ENCODE results near the gene VIPR2. TPM values are rescaled to one million over a fixed set of nuclear protein-coding genes. Genes with fewer than 3 reads are reported as not detected.

The VIPR2 gene
- total RNA-seq, 1 experiment from 2014 or later, result not detected

DNA sequence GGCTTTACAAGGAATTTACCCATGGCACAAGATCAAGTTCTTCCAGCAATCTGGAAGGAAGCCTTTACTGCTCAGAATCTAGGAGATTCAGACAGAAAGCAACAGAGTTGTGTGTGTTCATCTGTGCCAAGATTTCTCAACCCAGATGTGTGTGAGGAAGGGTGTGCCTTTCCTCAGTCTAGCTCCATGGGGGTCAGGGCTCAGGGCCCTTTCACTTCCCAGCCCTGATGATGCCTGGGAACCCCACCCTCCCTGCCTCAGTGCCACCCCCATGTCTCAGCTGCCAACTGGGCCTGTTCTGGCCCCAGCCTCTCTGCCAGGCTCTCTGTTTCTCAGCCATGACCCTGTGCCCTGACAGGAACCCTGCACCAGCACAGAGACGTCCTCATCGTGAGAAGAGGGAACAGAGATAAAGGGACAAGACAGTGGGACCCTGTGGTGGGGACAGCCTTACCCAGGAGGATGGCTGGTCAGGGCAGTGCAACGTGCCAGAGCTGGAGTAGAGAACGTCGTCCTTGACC is 102.0 kb downstream of the VIPR2 start:
- DNase-seq, result no peak
- H3K27ac ChIP-seq (ENCODE audit: low read length), result no peak overlapping the region
- no peak overlapping the region for H3K4me3 ChIP-seq (ENCODE audit: low read length)
- no peaks in the 10 kb centered on the region for H3K36me3 ChIP-seq (ENCODE audit: insufficient read depth, low read length)
- no peaks in the 10 kb centered on the region for H3K9me2 ChIP-seq (replicated peaks; ENCODE audit: insufficient read depth, low read length)
- no peaks in the 10 kb centered on the region for H3K79me2 ChIP-seq (ENCODE audit: low read length)
- no peak overlapping the region for H2AFZ ChIP-seq (ENCODE audit: low read length)
- H3K9me3 ChIP-seq (ENCODE audit: low read length), result no peaks in the 10 kb centered on the region
- no peaks in the 10 kb centered on the region for H4K20me1 ChIP-seq (ENCODE audit: insufficient read depth, low read depth, low read length)
- no peaks in the 10 kb centered on the region for H3K27me3 ChIP-seq (ENCODE audit: low read length)
- no peak overlapping the region for H3K4me2 ChIP-seq (ENCODE audit: low read depth, low read length, poor library complexity, severe bottlenecking)
- H3K9ac ChIP-seq (ENCODE audit: low read length), result no peak overlapping the region
- no peaks in the 10 kb centered on the region for H3K4me1 ChIP-seq (ENCODE audit: low read length)

DNA sequence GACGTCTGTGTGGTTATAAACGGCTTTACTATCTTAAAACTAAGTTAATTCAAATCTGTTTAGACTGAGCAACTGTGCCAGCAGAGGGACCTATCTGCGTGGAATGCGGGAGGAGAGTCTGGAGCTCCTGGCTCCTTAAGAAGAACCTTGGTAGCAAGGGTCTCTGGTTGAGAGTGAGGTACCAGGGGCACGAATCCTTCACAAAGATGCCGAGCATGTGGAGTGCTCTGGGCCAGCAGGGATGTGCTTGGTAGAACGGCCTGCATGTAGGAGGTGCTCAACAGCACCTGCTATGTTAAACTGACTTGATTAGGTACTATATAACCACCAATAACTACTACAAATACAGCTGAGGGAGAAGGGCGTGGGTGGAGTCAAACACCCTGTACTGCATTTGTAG is 102.6 kb downstream of the VIPR2 start:
- H3K4me1 ChIP-seq (ENCODE audit: low read length), result no peaks in the 10 kb centered on the region
- H4K20me1 ChIP-seq (ENCODE audit: insufficient read depth, low read depth, low read length), result no peaks in the 10 kb centered on the region
- H3K79me2 ChIP-seq (ENCODE audit: low read length), result no peaks in the 10 kb centered on the region
- H3K9me3 ChIP-seq (ENCODE audit: low read length), result no peaks in the 10 kb centered on the region
- H3K9ac ChIP-seq (ENCODE audit: low read length), result no peak overlapping the region
- no peak overlapping the region for H2AFZ ChIP-seq (ENCODE audit: low read length)
- no peaks in the 10 kb centered on the region for H3K36me3 ChIP-seq (ENCODE audit: insufficient read depth, low read length)
- H3K9me2 ChIP-seq (replicated peaks; ENCODE audit: insufficient read depth, low read length), result no peaks in the 10 kb centered on the region
- no peaks in the 10 kb centered on the region for H3K27me3 ChIP-seq (ENCODE audit: low read length)
- H3K27ac ChIP-seq (ENCODE audit: low read length), result no peak overlapping the region
- no peak for DNase-seq
- H3K4me2 ChIP-seq (ENCODE audit: low read depth, low read length, poor library complexity, severe bottlenecking), result no peak overlapping the region
- H3K4me3 ChIP-seq (ENCODE audit: low read length), result no peak overlapping the region

DNA sequence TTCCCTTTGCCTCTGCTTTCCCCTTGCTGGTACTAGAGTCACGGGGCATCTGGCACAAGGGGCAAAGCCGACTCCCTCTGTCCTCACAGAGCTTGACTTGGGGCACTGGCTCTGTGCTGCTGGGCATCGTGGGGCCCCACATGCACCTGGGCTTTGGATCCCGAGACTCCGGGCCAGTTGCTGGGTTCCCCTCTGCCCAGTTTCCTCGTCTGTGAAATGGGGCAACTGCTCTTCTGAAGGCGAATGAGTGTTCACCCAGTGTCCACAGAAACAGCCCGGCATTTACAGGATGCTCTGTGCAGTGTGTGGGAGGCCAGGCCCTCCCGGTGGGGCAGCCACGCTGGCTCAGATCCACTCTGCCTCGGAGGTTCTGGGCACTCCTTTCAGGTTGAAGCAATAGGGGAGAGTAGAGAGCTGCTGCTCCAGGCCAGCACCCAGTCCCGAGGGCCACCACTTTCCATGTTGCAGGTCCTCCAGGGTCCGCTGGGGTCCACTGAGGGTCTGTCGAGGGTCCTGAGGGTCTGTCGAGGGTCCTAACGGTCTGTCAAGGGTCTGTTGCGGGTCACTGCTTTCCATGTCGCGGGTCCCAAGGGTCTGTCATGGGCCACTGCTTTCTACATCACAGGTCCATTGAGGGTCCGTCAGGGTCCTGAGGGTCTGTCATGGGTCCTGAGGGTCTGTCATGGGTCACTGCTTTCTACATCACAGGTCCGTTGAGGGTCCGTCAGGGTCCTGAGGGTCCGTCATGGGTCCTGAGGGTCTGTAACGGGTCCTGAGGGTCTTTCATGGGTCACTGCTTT is 103.6 kb downstream of the VIPR2 start:
- Histone ChIP-seq H4K20me1 (ENCODE audit: insufficient read depth, low read depth, low read length) (no peaks in the 10 kb centered on the region), H3K9me2 (replicated peaks; ENCODE audit: insufficient read depth, low read length) (no peaks in the 10 kb centered on the region), H3K9me3 (ENCODE audit: low read length) (no peaks in the 10 kb centered on the region), H3K4me2 (ENCODE audit: low read depth, low read length, poor library complexity, severe bottlenecking) (no peak overlapping the region), H3K79me2 (ENCODE audit: low read length) (no peaks in the 10 kb centered on the region), H3K9ac (ENCODE audit: low read length) (no peak overlapping the region), H3K36me3 (ENCODE audit: insufficient read depth, low read length) (no peaks in the 10 kb centered on the region), H3K4me3 (ENCODE audit: low read length) (no peak overlapping the region), H3K4me1 (ENCODE audit: low read length) (no peaks in the 10 kb centered on the region), H3K27me3 (ENCODE audit: low read length) (no peaks in the 10 kb centered on the region), H3K27ac (ENCODE audit: low read length) (no peak overlapping the region), H2AFZ (ENCODE audit: low read length) (no peak overlapping the region)
- DNase-seq, result no peak

DNA sequence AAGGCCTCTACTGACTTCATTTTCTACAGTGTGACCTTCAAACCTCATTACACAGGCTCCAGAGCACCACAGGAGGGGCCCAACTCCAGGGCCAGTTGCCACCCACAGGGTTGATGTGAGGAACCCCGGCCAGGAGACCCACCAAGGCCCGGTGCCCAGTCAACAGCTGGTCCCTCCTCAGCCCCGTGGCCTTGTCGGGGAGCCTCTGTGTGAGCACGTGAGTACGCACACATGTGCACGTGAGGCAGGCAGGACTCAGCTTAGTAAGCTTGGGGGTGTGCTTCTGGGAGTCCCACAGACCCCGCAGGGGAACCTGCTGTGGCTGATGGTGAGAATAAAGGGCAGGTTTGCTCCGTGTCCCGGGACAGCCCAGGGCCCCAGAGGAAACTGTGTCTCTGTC is 104.5 kb downstream of the VIPR2 start:
- Histone ChIP-seq H4K20me1 (ENCODE audit: insufficient read depth, low read depth, low read length) (no peaks in the 10 kb centered on the region), H3K9me2 (replicated peaks; ENCODE audit: insufficient read depth, low read length) (no peaks in the 10 kb centered on the region)
- no peak for DNase-seq

DNA sequence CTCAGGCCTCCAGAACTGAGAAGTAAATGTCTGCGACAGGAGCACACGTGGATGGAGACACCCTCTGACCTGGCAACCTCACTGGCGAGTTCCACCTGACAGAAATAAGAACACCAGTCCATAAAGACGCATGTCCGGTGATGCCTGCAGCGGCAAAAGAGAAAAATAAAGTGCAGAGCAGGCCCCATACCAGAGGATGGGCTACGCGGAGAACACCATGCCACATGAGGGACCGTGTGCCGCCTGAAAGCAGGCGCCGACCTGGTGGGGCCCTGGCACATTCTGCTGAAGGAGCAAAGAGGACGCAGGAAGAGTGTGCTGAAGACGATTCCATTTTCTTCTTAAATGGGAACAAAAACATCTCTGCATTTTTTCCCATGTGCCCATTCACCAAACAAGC is 105.0 kb downstream of the VIPR2 start:
- Histone ChIP-seq H3K79me2 (ENCODE audit: low read length) (no peaks in the 10 kb centered on the region), H3K9ac (ENCODE audit: low read length) (no peak overlapping the region), H3K9me2 (replicated peaks; ENCODE audit: insufficient read depth, low read length) (no peaks in the 10 kb centered on the region), H2AFZ (ENCODE audit: low read length) (no peak overlapping the region), H3K9me3 (ENCODE audit: low read length) (no peaks in the 10 kb centered on the region), H3K27me3 (ENCODE audit: low read length) (no peaks in the 10 kb centered on the region), H3K4me3 (ENCODE audit: low read length) (no peak overlapping the region), H4K20me1 (ENCODE audit: insufficient read depth, low read depth, low read length) (no peaks in the 10 kb centered on the region), H3K4me2 (ENCODE audit: low read depth, low read length, poor library complexity, severe bottlenecking) (no peak overlapping the region), H3K27ac (ENCODE audit: low read length) (no peak overlapping the region), H3K36me3 (ENCODE audit: insufficient read depth, low read length) (no peaks in the 10 kb centered on the region), H3K4me1 (ENCODE audit: low read length) (no peaks in the 10 kb centered on the region)
- DNase-seq, result no peak

More for the DNA sequence above, 104.5 kb downstream of the VIPR2 start:
- no peaks in the 10 kb centered on the region for H3K36me3 ChIP-seq (ENCODE audit: insufficient read depth, low read length)
- H3K79me2 ChIP-seq (ENCODE audit: low read length), result no peaks in the 10 kb centered on the region
- no peak overlapping the region for H3K9ac ChIP-seq (ENCODE audit: low read length)
- H3K4me1 ChIP-seq (ENCODE audit: low read length), result no peaks in the 10 kb centered on the region
- no peak overlapping the region for H2AFZ ChIP-seq (ENCODE audit: low read length)
- no peaks in the 10 kb centered on the region for H3K27me3 ChIP-seq (ENCODE audit: low read length)
- H3K4me3 ChIP-seq (ENCODE audit: low read length), result no peak overlapping the region
- no peak overlapping the region for H3K4me2 ChIP-seq (ENCODE audit: low read depth, low read length, poor library complexity, severe bottlenecking)
- no peak overlapping the region for H3K27ac ChIP-seq (ENCODE audit: low read length)
- H3K9me3 ChIP-seq (ENCODE audit: low read length), result no peaks in the 10 kb centered on the region

DNA sequence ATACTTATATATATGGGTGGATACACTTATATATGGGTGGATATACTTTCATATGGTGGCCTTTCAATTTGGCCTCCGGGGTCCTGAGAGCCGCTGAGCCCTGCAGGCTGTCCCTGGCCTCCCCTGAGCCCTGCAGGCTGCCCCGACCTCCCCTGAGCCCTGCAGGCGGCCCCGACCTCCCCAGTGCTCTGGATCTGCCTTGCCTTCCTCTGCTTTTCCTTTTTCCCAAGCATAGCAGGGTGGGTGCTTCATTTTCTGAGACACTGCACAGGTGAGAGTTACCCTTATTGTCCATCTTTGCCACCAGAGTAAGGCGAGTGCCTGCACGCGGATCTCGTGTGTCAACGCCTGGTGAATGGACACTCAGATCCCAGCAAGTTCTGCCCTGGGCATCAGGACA is 106.6 kb downstream of the VIPR2 start:
- H2AFZ ChIP-seq (ENCODE audit: low read length), result no peak overlapping the region
- no peaks in the 10 kb centered on the region for H3K27me3 ChIP-seq (ENCODE audit: low read length)
- H3K4me3 ChIP-seq (ENCODE audit: low read length), result no peak overlapping the region
- no peak overlapping the region for H3K4me2 ChIP-seq (ENCODE audit: low read depth, low read length, poor library complexity, severe bottlenecking)
- H4K20me1 ChIP-seq (ENCODE audit: insufficient read depth, low read depth, low read length), result no peaks in the 10 kb centered on the region
- H3K9ac ChIP-seq (ENCODE audit: low read length), result no peak overlapping the region
- DNase-seq, result no peak
- no peak overlapping the region for H3K27ac ChIP-seq (ENCODE audit: low read length)
- H3K4me1 ChIP-seq (ENCODE audit: low read length), result no peaks in the 10 kb centered on the region
- H3K9me2 ChIP-seq (replicated peaks; ENCODE audit: insufficient read depth, low read length), result no peaks in the 10 kb centered on the region
- H3K79me2 ChIP-seq (ENCODE audit: low read length), result no peaks in the 10 kb centered on the region
- H3K9me3 ChIP-seq (ENCODE audit: low read length), result no peaks in the 10 kb centered on the region
- H3K36me3 ChIP-seq (ENCODE audit: insufficient read depth, low read length), result no peaks in the 10 kb centered on the region

DNA sequence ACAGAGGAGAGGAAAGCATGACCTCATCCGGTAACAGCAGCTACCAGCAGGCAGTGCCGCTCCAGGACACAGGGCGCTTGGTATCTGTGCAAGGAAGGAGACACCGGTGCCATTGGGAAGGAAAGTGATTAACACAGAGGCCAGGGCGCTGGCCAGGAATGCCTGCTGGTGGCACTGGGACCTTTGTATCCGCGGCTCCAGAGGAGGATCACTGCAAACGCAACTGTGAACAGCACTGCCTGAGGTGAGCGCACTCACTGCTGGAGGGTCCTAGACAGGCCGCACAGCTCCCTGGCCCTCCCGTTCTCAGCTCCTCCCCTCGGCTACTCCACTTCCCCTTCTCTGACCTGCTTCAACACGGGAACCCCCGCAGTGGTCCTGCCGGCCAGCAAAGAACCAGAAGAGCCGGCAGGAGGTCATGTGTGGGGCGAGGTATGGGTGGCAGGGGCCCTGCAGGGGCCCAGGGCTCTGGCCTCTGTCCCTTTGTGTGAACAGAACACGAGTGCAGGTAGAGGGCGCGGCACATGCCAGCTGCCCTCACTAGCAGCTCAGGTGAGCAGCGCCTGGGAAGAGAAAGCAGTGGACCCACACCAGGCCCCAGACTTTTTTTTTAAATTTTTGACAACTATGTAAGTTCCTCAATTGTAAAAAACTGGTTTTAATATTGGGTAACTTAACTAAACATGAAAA is 107.6 kb downstream of the VIPR2 start:
- Histone ChIP-seq H3K4me1 (ENCODE audit: low read length) (no peaks in the 10 kb centered on the region), H3K9ac (ENCODE audit: low read length) (no peak overlapping the region), H3K9me2 (replicated peaks; ENCODE audit: insufficient read depth, low read length) (no peaks in the 10 kb centered on the region), H3K4me3 (ENCODE audit: low read length) (no peak overlapping the region), H3K27me3 (ENCODE audit: low read length) (no peaks in the 10 kb centered on the region), H3K27ac (ENCODE audit: low read length) (no peak overlapping the region), H3K9me3 (ENCODE audit: low read length) (no peaks in the 10 kb centered on the region), H3K79me2 (ENCODE audit: low read length) (no peaks in the 10 kb centered on the region), H3K36me3 (ENCODE audit: insufficient read depth, low read length) (no peaks in the 10 kb centered on the region), H4K20me1 (ENCODE audit: insufficient read depth, low read depth, low read length) (no peaks in the 10 kb centered on the region), H2AFZ (ENCODE audit: low read length) (no peak overlapping the region), H3K4me2 (ENCODE audit: low read depth, low read length, poor library complexity, severe bottlenecking) (no peak overlapping the region)
- no peak for DNase-seq

DNA sequence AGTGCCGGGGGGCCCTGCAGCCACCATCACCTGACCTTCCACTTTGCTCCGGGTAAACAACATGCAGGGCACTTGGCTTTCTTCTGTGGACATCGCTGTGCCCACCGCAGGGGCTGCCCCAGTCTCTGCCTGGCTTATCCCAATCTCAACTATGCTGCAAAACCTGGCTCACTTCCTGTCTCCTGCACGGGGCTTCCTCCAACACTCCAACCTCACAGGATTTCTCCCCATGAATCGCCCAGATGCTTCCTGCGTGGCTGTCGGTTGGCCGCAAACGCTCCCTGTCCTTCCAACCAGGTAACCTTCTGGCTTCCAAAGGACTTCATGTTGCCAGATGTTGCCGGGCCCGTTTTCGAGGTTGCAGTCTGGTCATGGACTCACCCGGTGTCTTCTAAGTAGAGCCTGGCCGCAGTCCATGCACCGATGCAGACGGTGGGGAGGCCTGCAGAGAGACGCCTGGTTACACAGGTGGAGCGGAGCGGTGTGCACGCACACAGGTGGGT is 109.0 kb downstream of the VIPR2 start:
- no peak overlapping the region for H3K4me2 ChIP-seq (ENCODE audit: low read depth, low read length, poor library complexity, severe bottlenecking)
- no peaks in the 10 kb centered on the region for H3K27me3 ChIP-seq (ENCODE audit: low read length)

More for the DNA sequence above, 109.0 kb downstream of the VIPR2 start:
- DNase-seq, result no peak
- Histone ChIP-seq H4K20me1 (ENCODE audit: insufficient read depth, low read depth, low read length) (no peaks in the 10 kb centered on the region), H3K9me3 (ENCODE audit: low read length) (no peaks in the 10 kb centered on the region), H3K4me3 (ENCODE audit: low read length) (no peak overlapping the region), H3K4me1 (ENCODE audit: low read length) (no peaks in the 10 kb centered on the region), H2AFZ (ENCODE audit: low read length) (no peak overlapping the region), H3K36me3 (ENCODE audit: insufficient read depth, low read length) (no peaks in the 10 kb centered on the region), H3K79me2 (ENCODE audit: low read length) (no peaks in the 10 kb centered on the region), H3K9ac (ENCODE audit: low read length) (no peak overlapping the region), H3K27ac (ENCODE audit: low read length) (no peak overlapping the region), H3K9me2 (replicated peaks; ENCODE audit: insufficient read depth, low read length) (no peaks in the 10 kb centered on the region)

Data from Karpas-422 (cell line).